H9 (cell line): ENCODE results near the gene ATRNL1. TPM values are rescaled to one million over a fixed set of nuclear protein-coding genes. Genes with fewer than 3 reads are reported as not detected.

Experiments used
- DNase-seq: peaks from one replicate; pipeline ENCODE4 v3.0.0-alpha.2; 2017
- H2AFZ ChIP-seq: one replicate; pipeline ENCODE4 v1.6.1; 2013; ENCODE audit warnings: mild to moderate bottlenecking, low read length, control low read depth, moderate library complexity
- H2AK5ac ChIP-seq: 2 replicates; pipeline ENCODE4 v1.6.1; 2013; ENCODE audit warnings: low read length, control low read depth, mixed read lengths; ENCODE audit not compliant: insufficient read length
- H2BK120ac ChIP-seq: one replicate; pipeline ENCODE4 v1.6.1; 2013; ENCODE audit warnings: low read depth, mild to moderate bottlenecking, low read length, control low read depth, inconsistent platforms; ENCODE audit not compliant: poor library complexity, severe bottlenecking
- H2BK12ac ChIP-seq: 2 replicates; pipeline ENCODE4 v1.6.1; 2013; ENCODE audit warnings: low read length, control low read depth, mixed read lengths, low read depth; ENCODE audit not compliant: insufficient read length
- H2BK15ac ChIP-seq: 2 replicates; pipeline ENCODE4 v1.6.1; 2013; ENCODE audit warnings: low read depth, low read length, control low read depth
- H2BK20ac ChIP-seq: one replicate; pipeline ENCODE4 v1.6.1; 2013; ENCODE audit warnings: low read depth, mild to moderate bottlenecking, low read length, control low read depth, inconsistent platforms; ENCODE audit not compliant: poor library complexity, severe bottlenecking
- H2BK5ac ChIP-seq: 2 replicates; pipeline ENCODE4 v1.6.1; 2013; ENCODE audit warnings: low read length, control low read depth, mixed read lengths; ENCODE audit not compliant: insufficient read length
- H3K14ac ChIP-seq: 2 replicates; pipeline ENCODE4 v1.6.1; 2013; ENCODE audit warnings: low read length, control low read depth; ENCODE audit not compliant: insufficient read depth
- H3K18ac ChIP-seq: 2 replicates; pipeline ENCODE4 v1.6.1; 2013; ENCODE audit warnings: low read depth, mild to moderate bottlenecking, mixed read lengths, low read length, control low read depth; ENCODE audit not compliant: insufficient read length
- H3K23ac ChIP-seq: 2 replicates; pipeline ENCODE4 v1.6.1; 2013; ENCODE audit warnings: low read length, control low read depth, mixed read lengths, low read depth; ENCODE audit not compliant: insufficient read length
- H3K23me2 ChIP-seq: 2 replicates; pipeline ENCODE4 v1.6.1; 2013; ENCODE audit warnings: low read depth, mild to moderate bottlenecking, mixed read lengths, low read length, control low read depth; ENCODE audit not compliant: insufficient read length, poor library complexity, severe bottlenecking
- H3K27ac ChIP-seq: 2 replicates; pipeline ENCODE4 v1.5.1; 2013; ENCODE audit warnings: low read length, control low read depth, mixed read lengths, low read depth; ENCODE audit not compliant: insufficient read length
- H3K27me3 ChIP-seq: 2 replicates; pipeline ENCODE4 v1.6.1; 2013; ENCODE audit warnings: low read length, control low read depth, inconsistent platforms; ENCODE audit not compliant: insufficient read depth
- H3K4ac ChIP-seq: 2 replicates; pipeline ENCODE4 v1.6.1; 2013; ENCODE audit warnings: low read depth, mild to moderate bottlenecking, control low read depth, inconsistent platforms, low read length, moderate library complexity
- H3K4me1 ChIP-seq: 2 replicates; pipeline ENCODE4 v1.6.1; 2013; ENCODE audit warnings: low read length, control low read depth, inconsistent platforms; ENCODE audit not compliant: insufficient read depth
- H3K4me2 ChIP-seq: 2 replicates; pipeline ENCODE4 v1.6.1; 2013; ENCODE audit warnings: low read length, control low read depth, mixed read lengths; ENCODE audit not compliant: insufficient read length, insufficient read depth
- H3K56ac ChIP-seq: 2 replicates; pipeline ENCODE4 v1.6.1; 2013; ENCODE audit warnings: low read depth, mild to moderate bottlenecking, mixed read lengths, low read length, control low read depth; ENCODE audit not compliant: insufficient read length
- H3K79me1 ChIP-seq: 2 replicates; pipeline ENCODE4 v1.6.1; 2013; ENCODE audit warnings: low read depth, mild to moderate bottlenecking, moderate library complexity, low read length, control low read depth, inconsistent platforms; ENCODE audit not compliant: insufficient read depth, poor library complexity, severe bottlenecking
- H3K79me2 ChIP-seq: 2 replicates; pipeline ENCODE4 v1.6.1; 2013; ENCODE audit warnings: low read length, control low read depth, inconsistent platforms; ENCODE audit not compliant: insufficient read depth
- H3K9ac ChIP-seq: 2 replicates; pipeline ENCODE4 v1.6.1; 2013; ENCODE audit warnings: low read length, control low read depth, mixed read lengths; ENCODE audit not compliant: insufficient read length; ENCODE audit errors: extremely low read depth
- H3K9me3 ChIP-seq: one replicate; pipeline ENCODE4 v1.6.1; 2013; ENCODE audit warnings: low read depth, low read length, inconsistent platforms; ENCODE audit not compliant: control insufficient read depth
- H3T11ph ChIP-seq: one replicate; pipeline ENCODE4 v1.6.1; 2013; ENCODE audit warnings: mild to moderate bottlenecking, low read length, control low read depth, inconsistent platforms
- H4K20me1 ChIP-seq: one replicate; pipeline ENCODE4 v1.6.1; 2013; ENCODE audit not compliant: control insufficient read depth, insufficient read length, insufficient read depth
- H4K5ac ChIP-seq: 2 replicates; pipeline ENCODE4 v1.6.1; 2013; ENCODE audit warnings: low read depth, mild to moderate bottlenecking, mixed read lengths, low read length, control low read depth; ENCODE audit not compliant: insufficient read length
- H4K8ac ChIP-seq: replicated peaks from 2 replicates; pipeline ENCODE4 v1.6.1; 2013; ENCODE audit warnings: low read length, control low read depth, mixed read lengths, low read depth; ENCODE audit not compliant: insufficient read length
- H4K91ac ChIP-seq: 2 replicates; pipeline ENCODE4 v1.6.1; 2013; ENCODE audit warnings: low read depth, mild to moderate bottlenecking, moderate library complexity, mixed read lengths, low read length, control low read depth; ENCODE audit not compliant: insufficient read length
- H3K27ac Mint-ChIP-seq, 3 experiments: 2 replicates in 2 of 3; 3 replicates in 1 of 3; pipeline ENCODE4 v1.8.0; 2020 to 2021; ENCODE audit warnings: mixed read lengths in 3 of 3, mild to moderate bottlenecking in 1 of 3, moderate library complexity in 1 of 3
- H3K27me3 Mint-ChIP-seq: 2 replicates; pipeline ENCODE4 v1.8.0; 2021; ENCODE audit warnings: low read depth, mild to moderate bottlenecking, moderate library complexity, mixed read lengths
- H3K36me3 Mint-ChIP-seq, 3 experiments: 2 replicates in 2 of 3; 3 replicates in 1 of 3; pipeline ENCODE4 v1.8.0; 2020 to 2021; ENCODE audit warnings: low read depth in 3 of 3, mixed read lengths in 3 of 3; ENCODE audit not compliant: insufficient read depth in 1 of 3
- H3K4me1 Mint-ChIP-seq, 2 experiments: 2 replicates each; pipeline ENCODE4 v1.8.0; 2020; ENCODE audit warnings: mixed read lengths in 2 of 2
- H3K4me3 Mint-ChIP-seq, 2 experiments: 2 replicates in 1 of 2; 3 replicates in 1 of 2; pipeline ENCODE4 v1.8.0; 2020 to 2021; ENCODE audit warnings: mild to moderate bottlenecking in 2 of 2, mixed read lengths in 2 of 2, moderate library complexity in 1 of 2
- H3K9me3 Mint-ChIP-seq, 2 experiments: 2 replicates in 1 of 2; 3 replicates in 1 of 2; pipeline ENCODE4 v1.8.0; 2020; ENCODE audit warnings: mild to moderate bottlenecking in 2 of 2, mixed read lengths in 2 of 2, moderate library complexity in 1 of 2
- WGBS: extraction: QIAGEN DNeasy Blood & Tissue Kit; methylation state at CpG from one replicate; pipeline ENCODE4 v1.1.7; 2013; ENCODE audit warnings: missing lambda C conversion rate, low lambda C conversion rate, mixed read lengths; ENCODE audit not compliant: insufficient read length; ENCODE audit errors: extremely low coverage; 5-methylcytosine and 5-hydroxymethylcytosine counted together
- total RNA-seq: library from RNA; stranded (reverse); gene quantifications from 2 replicates; pipeline ENCODE4 v1.2.1, GENCODE V29; 2021
- TF ChIP-seq, protein P1 (sequence below): fragments of 200-600 bp; sonication (generic); conservative IDR thresholded peaks from 3 replicates; pipeline ENCODE4 v1.8.0; 2021; ENCODE audit warnings: antibody characterized with exemption, mild to moderate bottlenecking

ATRNL1 gene
- total RNA-seq, 1 experiment from 2014 or later = 9.2 TPM

DNA sequence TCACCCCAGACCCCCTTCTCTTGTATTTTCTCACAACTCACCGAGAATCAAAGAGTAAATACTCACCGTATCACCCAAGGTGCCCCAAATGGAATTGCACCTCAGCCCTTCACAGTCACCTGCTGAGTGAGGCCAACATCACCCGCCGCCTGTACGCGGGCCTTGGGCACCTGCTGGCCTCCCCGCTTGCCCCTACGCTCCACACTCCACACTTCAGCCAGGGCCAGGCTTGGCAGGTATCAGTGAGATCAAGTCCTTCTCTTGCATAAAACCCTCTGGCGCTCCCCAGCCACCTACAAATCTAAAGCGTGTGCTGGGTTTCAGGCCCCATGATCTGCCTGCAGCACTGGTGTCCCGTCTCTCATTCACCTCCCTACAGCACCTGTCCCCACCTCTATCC, 879.3 kb downstream of the ATRNL1 start:
- Mint-ChIP-seq H3K27me3 (peaks cover 10% of the 10 kb centered on the region), H3K4me3 (no peak overlapping the region), H3K27ac (no peak overlapping the region), H3K36me3 (peaks cover 0 to 11% (median 3%) of the 10 kb centered on the region in 3 experiments; a peak in 4 of 7 replicates), H3K4me1 (peaks cover 35 to 36% of the 10 kb centered on the region in 2 experiments), H3K9me3 (peaks cover 6 to 7% of the 10 kb centered on the region in 2 experiments; a peak in 3 of 5 replicates)
- TF ChIP-seq, protein P1, sequence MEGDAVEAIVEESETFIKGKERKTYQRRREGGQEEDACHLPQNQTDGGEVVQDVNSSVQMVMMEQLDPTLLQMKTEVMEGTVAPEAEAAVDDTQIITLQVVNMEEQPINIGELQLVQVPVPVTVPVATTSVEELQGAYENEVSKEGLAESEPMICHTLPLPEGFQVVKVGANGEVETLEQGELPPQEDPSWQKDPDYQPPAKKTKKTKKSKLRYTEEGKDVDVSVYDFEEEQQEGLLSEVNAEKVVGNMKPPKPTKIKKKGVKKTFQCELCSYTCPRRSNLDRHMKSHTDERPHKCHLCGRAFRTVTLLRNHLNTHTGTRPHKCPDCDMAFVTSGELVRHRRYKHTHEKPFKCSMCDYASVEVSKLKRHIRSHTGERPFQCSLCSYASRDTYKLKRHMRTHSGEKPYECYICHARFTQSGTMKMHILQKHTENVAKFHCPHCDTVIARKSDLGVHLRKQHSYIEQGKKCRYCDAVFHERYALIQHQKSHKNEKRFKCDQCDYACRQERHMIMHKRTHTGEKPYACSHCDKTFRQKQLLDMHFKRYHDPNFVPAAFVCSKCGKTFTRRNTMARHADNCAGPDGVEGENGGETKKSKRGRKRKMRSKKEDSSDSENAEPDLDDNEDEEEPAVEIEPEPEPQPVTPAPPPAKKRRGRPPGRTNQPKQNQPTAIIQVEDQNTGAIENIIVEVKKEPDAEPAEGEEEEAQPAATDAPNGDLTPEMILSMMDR = no peak
- no peaks in the 10 kb centered on the region for H3K79me1 ChIP-seq
- no peaks in the 10 kb centered on the region for H3K23me2 ChIP-seq
- H3K23ac ChIP-seq = no peak overlapping the region
- H3K9ac ChIP-seq = no peak overlapping the region
- no peak overlapping the region for H4K8ac ChIP-seq
- H2BK15ac ChIP-seq = no peak overlapping the region
- no CpG with 5 or more reads among the region's 11 CpGs for WGBS
- H3K18ac ChIP-seq = no peak overlapping the region
- no peak overlapping the region for H2BK5ac ChIP-seq
- H3K4me1 ChIP-seq = no peaks in the 10 kb centered on the region
- H4K5ac ChIP-seq = no peak overlapping the region
- DNase-seq = no peak
- no peak overlapping the region for H3K4me2 ChIP-seq
- H4K91ac ChIP-seq = no peak overlapping the region
- no peaks in the 10 kb centered on the region for H3K9me3 ChIP-seq
- no peak overlapping the region for H2AFZ ChIP-seq
- no peaks in the 10 kb centered on the region for H3K79me2 ChIP-seq
- no peak overlapping the region for H3K14ac ChIP-seq
- no peak overlapping the region for H3K56ac ChIP-seq
- no peak overlapping the region for H2BK120ac ChIP-seq
- no peak overlapping the region for H2BK20ac ChIP-seq
- H3K27me3 ChIP-seq = no peaks in the 10 kb centered on the region
- H3K27ac ChIP-seq = no peak overlapping the region
- H4K20me1 ChIP-seq = no peaks in the 10 kb centered on the region
- H2BK12ac ChIP-seq = no peak overlapping the region
- no peak overlapping the region for H2AK5ac ChIP-seq
- no peak overlapping the region for H3T11ph ChIP-seq
- no peak overlapping the region for H3K4ac ChIP-seq
